WTC11 (cell line): ENCODE data around the gene FIGNL2. TPM values are rescaled to one million over a fixed set of nuclear protein-coding genes. Genes with fewer than 3 reads are reported as not detected.

Experiments
- ATAC-seq: fragments of 200-7000 bp; cut with Tn5 transposase; 2 replicates; pipeline ENCODE4 v1.10.0; 2021; ENCODE audit warnings: mild to moderate bottlenecking, moderate library complexity
- CTCF ChIA-PET: fragments of 300-600 bp; sonication (Branson Sonifier 250); formaldehyde crosslinking; loops from one replicate; lab custom pipeline; 2021; ENCODE audit warnings: antibody characterized with exemption; lab: Charles Lee
- POLR2A ChIA-PET: fragments of 350-600 bp; sonication (Branson Sonifier 250); formaldehyde crosslinking; loops from one replicate; lab custom pipeline; 2021; ENCODE audit warnings: antibody characterized with exemption; lab: Charles Lee
- DNase-seq: peaks from one replicate; pipeline ENCODE4 v3.0.0; 2021; ENCODE audit warnings: low spot score
- H3K27ac Mint-ChIP-seq: 2 replicates; pipeline ENCODE4 v1.8.0; 2021; ENCODE audit warnings: mixed read lengths
- H3K27me3 Mint-ChIP-seq: 2 replicates; pipeline ENCODE4 v1.8.0; 2021; ENCODE audit warnings: low read depth, mild to moderate bottlenecking, moderate library complexity, mixed read lengths
- H3K36me3 Mint-ChIP-seq: 2 replicates; pipeline ENCODE4 v1.8.0; 2021; ENCODE audit warnings: mixed read lengths
- H3K4me1 Mint-ChIP-seq: 2 replicates; pipeline ENCODE4 v1.8.0; 2022; ENCODE audit warnings: mixed read lengths
- H3K4me3 Mint-ChIP-seq: 2 replicates; pipeline ENCODE4 v1.8.0; 2021; ENCODE audit warnings: mild to moderate bottlenecking, moderate library complexity, mixed read lengths
- H3K9me3 Mint-ChIP-seq: 2 replicates; pipeline ENCODE4 v1.8.0; 2021; ENCODE audit warnings: mixed read lengths
- AR ChIP-seq: fragments of 250-450 bp; sonication (Bioruptor Pico); IDR thresholded peaks from 2 replicates; pipeline ENCODE4 v1.9.0; 2021; ENCODE audit warnings: mild to moderate bottlenecking
- E2F1 ChIP-seq: sonication (generic); formaldehyde crosslinking; IDR thresholded peaks from 2 replicates; pipeline ENCODE4 v1.8.0; 2022; ENCODE audit warnings: mild to moderate bottlenecking, missing genetic modification reagents
- E2F4 ChIP-seq: sonication (generic); formaldehyde crosslinking; IDR thresholded peaks from 2 replicates; pipeline ENCODE4 v1.8.1; 2022; ENCODE audit warnings: low read depth, mild to moderate bottlenecking, moderate library complexity, missing genetic modification reagents, borderline replicate concordance
- EMX1 ChIP-seq: fragments of 250-450 bp; sonication (Bioruptor Pico); IDR thresholded peaks from 2 replicates; pipeline ENCODE4 v1.8.0; 2021; ENCODE audit warnings: mild to moderate bottlenecking
- GRHL2 ChIP-seq: fragments of 250-450 bp; sonication (Bioruptor Pico); IDR thresholded peaks from 2 replicates; pipeline ENCODE4 v1.8.0; 2022; ENCODE audit warnings: mild to moderate bottlenecking, moderate library complexity; ENCODE audit not compliant: insufficient replicate concordance, severe bottlenecking
- HMGA2 ChIP-seq: fragments of 250-450 bp; sonication (Bioruptor Pico); IDR thresholded peaks from 2 replicates; pipeline ENCODE4 v1.4.0; 2021; ENCODE audit warnings: mild to moderate bottlenecking, moderate library complexity
- IRF2 ChIP-seq: sonication (generic); formaldehyde crosslinking; IDR thresholded peaks from 2 replicates; pipeline ENCODE4 v1.8.0; 2022; ENCODE audit warnings: low read depth, missing genetic modification reagents, borderline replicate concordance
- MLX ChIP-seq: sonication (generic); formaldehyde crosslinking; IDR thresholded peaks from 2 replicates; pipeline ENCODE4 v1.8.1; 2023; ENCODE audit warnings: mild to moderate bottlenecking, missing genetic modification reagents, moderate library complexity
- MXD4 ChIP-seq: fragments of 250-450 bp; sonication (Bioruptor Pico); IDR thresholded peaks from 2 replicates; pipeline ENCODE4 v1.8.0; 2021; ENCODE audit warnings: mild to moderate bottlenecking, moderate library complexity, borderline replicate concordance
- MYBL2 ChIP-seq: sonication (generic); formaldehyde crosslinking; IDR thresholded peaks from 2 replicates; pipeline ENCODE4 v1.8.1; 2023; ENCODE audit warnings: mild to moderate bottlenecking, moderate library complexity, missing genetic modification reagents
- NR1H2 ChIP-seq: sonication (generic); formaldehyde crosslinking; IDR thresholded peaks from 2 replicates; pipeline ENCODE4 v1.9.0; 2021; ENCODE audit warnings: mild to moderate bottlenecking, moderate library complexity, missing genetic modification reagents
- OVOL2 ChIP-seq: fragments of 250-450 bp; sonication (Bioruptor Pico); IDR thresholded peaks from 2 replicates; pipeline ENCODE4 v1.9.0; 2021; ENCODE audit warnings: mild to moderate bottlenecking, borderline replicate concordance
- PRDM15 ChIP-seq: sonication (generic); formaldehyde crosslinking; IDR thresholded peaks from 2 replicates; pipeline ENCODE4 v1.8.0; 2022; ENCODE audit warnings: missing genetic modification reagents
- SMAD3 ChIP-seq: sonication (generic); formaldehyde crosslinking; IDR thresholded peaks from 2 replicates; pipeline ENCODE4 v1.8.0; 2022; ENCODE audit warnings: missing genetic modification reagents, mild to moderate bottlenecking, borderline replicate concordance
- SP1 ChIP-seq: sonication (generic); formaldehyde crosslinking; conservative IDR thresholded peaks from 2 replicates; pipeline ENCODE4 v1.8.1; 2022; ENCODE audit warnings: missing genetic modification reagents
- USF2 ChIP-seq: sonication (generic); formaldehyde crosslinking; IDR thresholded peaks from 2 replicates; pipeline ENCODE4 v1.8.1; 2023; ENCODE audit warnings: mild to moderate bottlenecking, missing genetic modification reagents, moderate library complexity
- ZBTB21 ChIP-seq: sonication (generic); formaldehyde crosslinking; IDR thresholded peaks from 2 replicates; pipeline ENCODE4 v1.8.1; 2023; ENCODE audit warnings: mild to moderate bottlenecking, missing genetic modification reagents, borderline replicate concordance
- ZNF138 ChIP-seq: sonication (generic); formaldehyde crosslinking; conservative IDR thresholded peaks from 2 replicates; pipeline ENCODE4 v1.8.1; 2022; ENCODE audit warnings: mild to moderate bottlenecking, moderate library complexity, missing genetic modification reagents
- ZNF416 ChIP-seq: fragments of 250-450 bp; sonication (Bioruptor Pico); IDR thresholded peaks from 2 replicates; pipeline ENCODE4 v1.9.0; 2021; ENCODE audit warnings: mild to moderate bottlenecking, inconsistent platforms
- total RNA-seq: library from RNA; stranded (reverse); gene quantifications from 3 replicates; pipeline ENCODE4 v1.2.3, GENCODE V29; 2021
- TF ChIP-seq, protein P1 (sequence below): sonication (generic); formaldehyde crosslinking; IDR thresholded peaks from 2 replicates; pipeline ENCODE4 v1.8.1; 2023; ENCODE audit warnings: mild to moderate bottlenecking, moderate library complexity, missing genetic modification reagents
- TF ChIP-seq, protein P2 (sequence below): sonication (generic); formaldehyde crosslinking; IDR thresholded peaks from 2 replicates; pipeline ENCODE4 v1.8.1; 2022; ENCODE audit warnings: mild to moderate bottlenecking, moderate library complexity, missing genetic modification reagents

Gene FIGNL2
- total RNA-seq, 1 experiment from 2014 or later: 9.9 TPM

DNA sequence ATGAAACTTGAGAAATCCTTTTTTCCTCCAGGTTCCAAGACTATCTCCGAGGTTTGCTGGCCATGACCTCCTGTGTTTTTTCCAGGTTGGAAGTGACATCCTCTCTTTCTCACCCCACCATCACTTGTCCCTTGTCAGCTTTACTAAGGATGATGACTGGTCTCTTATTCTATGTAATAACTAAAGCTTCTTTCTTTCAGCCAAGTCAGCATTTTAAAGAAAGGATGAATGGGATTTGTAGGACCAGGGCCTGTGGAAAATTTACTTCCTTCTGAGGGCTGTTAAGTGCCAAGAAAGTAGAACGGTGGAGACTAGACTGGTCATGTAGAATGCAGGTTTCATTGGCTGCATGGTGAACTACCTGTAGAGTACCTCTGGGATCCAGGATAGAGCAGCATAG, 73.6 kb downstream of the FIGNL2 start:
- H3K4me1 Mint-ChIP-seq: no peaks in the 10 kb centered on the region
- POLR2A ChIA-PET: interaction anchor here (0.5 kb wide), 1 partner anchor 179 kb away, joined by 3 read pairs; no protein-coding TSS in a partner anchor
- no peaks in the 10 kb centered on the region for H3K27me3 Mint-ChIP-seq
- ATAC-seq (no peak), DNase-seq (no peak)
- H3K4me3 Mint-ChIP-seq: no peak overlapping the region
- H3K9me3 Mint-ChIP-seq: peaks cover 7% of the 10 kb centered on the region
- no peak for TF ChIP-seq GRHL2 (CRISPR knock-in tag)
- no peak for TF ChIP-seq MYBL2 (CRISPR knock-in tag)
- no peak for TF ChIP-seq AR (CRISPR knock-in tag)
- TF ChIP-seq E2F4: no peak
- TF ChIP-seq E2F1 (CRISPR knock-in tag): no peak
- TF ChIP-seq USF2 (CRISPR knock-in tag): no peak
- no peak for TF ChIP-seq MLX
- no peak for TF ChIP-seq EMX1 (CRISPR knock-in tag)
- no peak for TF ChIP-seq ZBTB21
- TF ChIP-seq IRF2: no peak
- TF ChIP-seq, protein P1, sequence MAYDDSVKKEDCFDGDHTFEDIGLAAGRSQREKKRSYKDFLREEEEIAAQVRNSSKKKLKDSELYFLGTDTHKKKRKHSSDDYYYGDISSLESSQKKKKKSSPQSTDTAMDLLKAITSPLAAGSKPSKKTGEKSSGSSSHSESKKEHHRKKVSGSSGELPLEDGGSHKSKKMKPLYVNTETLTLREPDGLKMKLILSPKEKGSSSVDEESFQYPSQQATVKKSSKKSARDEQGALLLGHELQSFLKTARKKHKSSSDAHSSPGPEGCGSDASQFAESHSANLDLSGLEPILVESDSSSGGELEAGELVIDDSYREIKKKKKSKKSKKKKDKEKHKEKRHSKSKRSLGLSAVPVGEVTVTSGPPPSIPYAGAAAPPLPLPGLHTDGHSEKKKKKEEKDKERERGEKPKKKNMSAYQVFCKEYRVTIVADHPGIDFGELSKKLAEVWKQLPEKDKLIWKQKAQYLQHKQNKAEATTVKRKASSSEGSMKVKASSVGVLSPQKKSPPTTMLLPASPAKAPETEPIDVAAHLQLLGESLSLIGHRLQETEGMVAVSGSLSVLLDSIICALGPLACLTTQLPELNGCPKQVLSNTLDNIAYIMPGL (CRISPR knock-in tag): no peak
- no peak for TF ChIP-seq HMGA2 (CRISPR knock-in tag)
- no peak for TF ChIP-seq MXD4
- no peak overlapping the region for H3K27ac Mint-ChIP-seq
- CTCF ChIA-PET: no interaction called here
- peaks cover 18% of the 10 kb centered on the region for H3K36me3 Mint-ChIP-seq

DNA sequence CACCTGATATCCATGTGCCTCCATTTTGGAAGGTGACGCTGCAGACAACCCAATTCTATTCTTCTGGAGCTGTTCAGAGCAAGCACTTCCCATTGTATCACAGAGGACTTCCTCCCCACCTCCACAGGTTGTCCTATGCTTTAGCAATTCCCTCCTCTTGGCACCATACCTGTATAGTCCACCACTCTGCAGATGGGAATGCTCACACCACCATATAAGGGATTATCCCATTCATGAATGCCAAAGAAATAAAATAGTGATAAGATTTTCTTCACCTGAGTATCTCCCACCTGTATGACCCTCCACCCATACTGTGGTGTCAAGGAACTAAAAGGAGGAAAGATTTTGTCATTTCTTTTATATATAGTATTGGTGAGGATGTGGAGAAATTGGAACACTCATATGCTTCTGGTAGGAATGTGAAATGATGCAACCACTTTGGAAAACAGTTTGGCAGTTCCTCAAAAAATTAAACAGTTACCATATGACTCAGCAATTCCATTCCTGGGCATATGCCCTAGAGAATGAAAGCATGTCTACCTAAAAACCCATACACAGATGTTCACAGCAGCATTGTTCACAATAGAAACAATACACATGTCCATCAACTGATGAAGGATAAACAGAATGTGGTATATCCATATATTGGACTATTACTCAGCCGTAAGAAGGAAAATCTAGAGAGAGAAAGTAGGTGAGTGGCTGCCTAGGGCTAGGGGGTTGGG, 75.2 kb downstream of the FIGNL2 start:
- ATAC-seq (no peak), DNase-seq (no peak)
- ChIA-PET CTCF (no interaction called here), POLR2A (no interaction called here)
- Mint-ChIP-seq H3K4me3 (no peak overlapping the region), H3K9me3 (peaks cover 7% of the 10 kb centered on the region), H3K4me1 (no peaks in the 10 kb centered on the region), H3K27me3 (no peaks in the 10 kb centered on the region), H3K27ac (no peak overlapping the region), H3K36me3 (peaks cover 25% of the 10 kb centered on the region)
- TF ChIP-seq OVOL2 (CRISPR knock-in tag): no peak
- no peak for TF ChIP-seq SP1 (CRISPR knock-in tag)
- no peak for TF ChIP-seq PRDM15
- no peak for TF ChIP-seq SMAD3
- TF ChIP-seq, protein P2, sequence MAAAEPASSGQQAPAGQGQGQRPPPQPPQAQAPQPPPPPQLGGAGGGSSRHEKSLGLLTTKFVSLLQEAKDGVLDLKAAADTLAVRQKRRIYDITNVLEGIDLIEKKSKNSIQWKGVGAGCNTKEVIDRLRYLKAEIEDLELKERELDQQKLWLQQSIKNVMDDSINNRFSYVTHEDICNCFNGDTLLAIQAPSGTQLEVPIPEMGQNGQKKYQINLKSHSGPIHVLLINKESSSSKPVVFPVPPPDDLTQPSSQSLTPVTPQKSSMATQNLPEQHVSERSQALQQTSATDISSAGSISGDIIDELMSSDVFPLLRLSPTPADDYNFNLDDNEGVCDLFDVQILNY (CRISPR knock-in tag): no peak
- no peak for TF ChIP-seq HMGA2 (CRISPR knock-in tag)
- TF ChIP-seq ZNF138 (CRISPR knock-in tag): no peak
- no peak for TF ChIP-seq NR1H2 (CRISPR knock-in tag)
- TF ChIP-seq ZNF416 (CRISPR knock-in tag): no peak
